GM23248 (cell line): Measurements from ENCODE around the gene EPS8L2. TPM values are rescaled to one million over a fixed set of nuclear protein-coding genes. Genes with fewer than 3 reads are reported as not detected.
"Not testable (repeated sequence)": the region's sequence is repeated elsewhere in the genome, so short reads cannot be mapped to it uniquely, and the experiment has no call there.

Source experiments
- DNase-seq: peaks from one replicate; pipeline ENCODE4 v3.0.0-alpha.2; 2015
- H2AFZ ChIP-seq: fragments of 200-600 bp; sonication (generic); 2 replicates; pipeline ENCODE4 v1.6.1; 2016; ENCODE audit warnings: antibody characterized with exemption
- H3F3A ChIP-seq: fragments of 200-600 bp; sonication (generic); 2 replicates; pipeline ENCODE4 v1.6.1; 2016; ENCODE audit warnings: mild to moderate bottlenecking, antibody characterized with exemption, mixed run types; ENCODE audit not compliant: insufficient read depth
- H3K27ac ChIP-seq: fragments of 200-600 bp; sonication (generic); 2 replicates; pipeline ENCODE4 v1.5.1; 2016; ENCODE audit warnings: mild to moderate bottlenecking
- H3K27me3 ChIP-seq: fragments of 200-600 bp; sonication (generic); replicated peaks from 2 replicates; pipeline ENCODE4 v1.6.1; 2016; ENCODE audit warnings: mild to moderate bottlenecking; ENCODE audit not compliant: insufficient read depth
- H3K36me3 ChIP-seq: fragments of 200-600 bp; sonication (generic); 2 replicates; pipeline ENCODE4 v1.6.1; 2016; ENCODE audit warnings: low read depth, mild to moderate bottlenecking
- H3K4me1 ChIP-seq: fragments of 200-600 bp; sonication (generic); 2 replicates; pipeline ENCODE4 v1.6.1; 2016; ENCODE audit warnings: mild to moderate bottlenecking; ENCODE audit not compliant: insufficient read depth
- H3K4me2 ChIP-seq: fragments of 200-600 bp; sonication (generic); one replicate; pipeline ENCODE4 v1.6.1; 2016; ENCODE audit warnings: mild to moderate bottlenecking; ENCODE audit not compliant: unreplicated experiment
- H3K4me3 ChIP-seq: fragments of 200-600 bp; sonication (generic); 2 replicates; pipeline ENCODE4 v1.5.1; 2016; ENCODE audit warnings: mild to moderate bottlenecking
- H3K79me2 ChIP-seq: fragments of 200-600 bp; sonication (generic); 2 replicates; pipeline ENCODE4 v1.6.1; 2016; ENCODE audit warnings: mild to moderate bottlenecking; ENCODE audit not compliant: insufficient read depth
- H3K9ac ChIP-seq: fragments of 200-600 bp; sonication (generic); 2 replicates; pipeline ENCODE4 v1.6.1; 2016; ENCODE audit warnings: mild to moderate bottlenecking
- H3K9me2 ChIP-seq: fragments of 200-600 bp; sonication (generic); 2 replicates; pipeline ENCODE4 v1.6.1; 2016; ENCODE audit warnings: mixed run types, mild to moderate bottlenecking, moderate library complexity; ENCODE audit not compliant: insufficient read depth
- H3K9me3 ChIP-seq: fragments of 200-600 bp; sonication (generic); one replicate; pipeline ENCODE4 v1.6.1; 2017; ENCODE audit warnings: low read depth
- H4K20me1 ChIP-seq: fragments of 200-600 bp; sonication (generic); 2 replicates; pipeline ENCODE4 v1.6.0; 2016; ENCODE audit not compliant: insufficient read depth
- EZH2 ChIP-seq: fragments of 200-600 bp; sonication (generic); IDR thresholded peaks from 2 replicates; pipeline ENCODE4 v1.6.1; 2018; ENCODE audit warnings: antibody characterized with exemption, mild to moderate bottlenecking; ENCODE audit not compliant: insufficient read depth, poor library complexity, severe bottlenecking
- EZH2phosphoT487 ChIP-seq: fragments of 200-600 bp; sonication (generic); IDR thresholded peaks from 2 replicates; pipeline ENCODE4 v1.6.1; 2018; ENCODE audit warnings: antibody characterized with exemption, moderate library complexity, mild to moderate bottlenecking, low read depth; ENCODE audit not compliant: insufficient read depth
- WGBS, 2 experiments: methylation state at CpG; one replicate each; pipeline ENCODE4 v1.1.6; 2015 to 2017; ENCODE audit warnings: low lambda C conversion rate in 2 of 2, low coverage in 1 of 2; ENCODE audit errors: missing lambda C conversion rate in 2 of 2; 5-methylcytosine and 5-hydroxymethylcytosine counted together
- in situ Hi-C: fragments of 300-500 bp; cut with MboI; formaldehyde crosslinking; loops from 2 replicates; pipeline ENCODE4 v1.15.0; 2020
- polyA plus RNA-seq: library from polyadenylated mRNA; unstranded; fragments of >200 nt; fragmentation: Nextera tagmentation; extraction: Ambion mirVana; gene quantifications from 2 replicates; pipeline ENCODE4 v1.2.1, GENCODE V29; 2016
- total RNA-seq: library from RNA; depleted of rRNA; stranded (reverse); fragments of >200 nt; shearing (Covaris generic); gene quantifications from 2 replicates; pipeline ENCODE4 v1.2.3, GENCODE V29; 2014

The EPS8L2 gene
- total and polyA plus RNA-seq, 2 experiments from 2014 or later = 48.2 to 58.3 TPM

DNA sequence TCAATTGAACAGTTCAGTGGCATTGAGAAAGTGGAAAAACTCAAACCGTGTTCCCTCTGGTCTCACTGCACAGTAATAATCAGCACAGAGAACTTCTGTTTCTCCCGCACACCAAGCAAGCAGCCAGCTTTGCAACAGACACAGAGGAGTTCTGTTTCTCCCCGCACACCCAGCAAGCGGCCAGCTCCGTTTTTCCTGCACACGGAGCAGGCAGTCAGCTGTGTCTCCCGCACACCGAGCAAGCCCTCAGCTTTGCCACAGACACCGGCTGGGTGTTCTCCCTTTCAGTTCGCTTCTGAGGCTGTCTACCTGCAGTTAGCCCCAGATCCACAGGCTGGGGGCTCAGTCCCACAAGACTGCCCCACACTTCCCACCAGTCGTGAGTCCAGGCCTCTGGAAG, 31.3 kb downstream of the EPS8L2 start:
- DNase-seq = no peak
- Histone ChIP-seq H3K27me3 (0 out of 2 replicates have a peak, but pooled peaks cover 4% of the 10 kb centered on the region), H3K9me3 (no peaks in the 10 kb centered on the region), H3F3A (no peaks in the 10 kb centered on the region), H3K4me3 (no peak overlapping the region), H3K4me1 (no peaks in the 10 kb centered on the region), H4K20me1 (no peaks in the 10 kb centered on the region), H3K79me2 (no peaks in the 10 kb centered on the region), H3K9ac (no peak overlapping the region), H3K9me2 (no peaks in the 10 kb centered on the region), H2AFZ (no peak overlapping the region), H3K27ac (no peak overlapping the region), H3K36me3 (no peaks in the 10 kb centered on the region), H3K4me2 (no peak overlapping the region)
- in situ Hi-C loops = no loop called here
- WGBS, 2 experiments = 52 to 57% methylated on average over 11 of the region's 11 CpGs
- TF ChIP-seq EZH2 = no peak
- TF ChIP-seq EZH2phosphoT487 = no peak

DNA sequence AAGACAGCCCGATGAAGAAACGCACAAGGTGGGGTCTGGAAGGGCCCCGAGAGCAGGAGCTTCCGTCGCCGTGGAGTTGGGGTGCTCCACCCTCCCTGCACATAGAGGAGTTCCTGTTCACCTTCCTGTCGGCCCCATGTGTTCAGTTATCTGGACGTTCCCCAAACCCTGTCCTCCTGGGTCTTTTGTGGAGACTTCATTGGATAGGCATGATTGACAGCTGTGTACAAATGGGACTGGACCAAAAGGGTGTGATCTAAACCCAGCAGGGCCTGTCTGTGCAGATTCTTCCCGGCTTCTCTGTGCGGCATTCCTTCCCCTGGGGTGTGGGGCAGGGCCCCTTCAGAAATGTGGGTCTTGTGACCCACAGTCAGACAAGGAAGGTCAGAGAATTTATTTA, 31.9 kb downstream of the EPS8L2 start:
- H3F3A ChIP-seq, DNase-seq, H3K4me2 ChIP-seq, H3K9me3 ChIP-seq, H3K27ac ChIP-seq, H4K20me1 ChIP-seq, H3K4me3 ChIP-seq, in situ Hi-C loops, H3K79me2 ChIP-seq, H3K9ac ChIP-seq, H3K4me1 ChIP-seq, H2AFZ ChIP-seq, H3K27me3 ChIP-seq, H3K36me3 ChIP-seq, H3K9me2 ChIP-seq: not testable (repeated sequence)
- WGBS, 2 experiments = 62 to 70% methylated on average over 10 of the region's 10 CpGs

DNA sequence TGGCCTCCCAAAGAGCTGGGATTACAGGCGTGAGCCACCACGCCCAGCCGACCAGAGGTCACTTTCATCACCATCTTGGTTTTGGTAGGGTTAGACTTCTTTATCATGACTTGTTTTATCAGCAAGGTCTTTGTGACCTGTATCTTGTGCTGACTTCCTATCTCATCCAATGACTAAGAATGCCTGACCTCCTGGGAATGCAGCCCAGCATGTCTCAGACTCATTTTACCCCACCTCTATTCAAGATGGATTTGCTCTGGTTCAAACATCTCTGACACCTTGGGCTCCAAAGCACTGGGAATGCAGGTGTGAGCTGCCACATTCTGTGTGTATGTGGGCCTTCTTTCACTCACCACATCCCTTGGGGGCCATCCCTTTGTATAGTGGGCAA, 36.1 kb downstream of the EPS8L2 start:
- 68 to 79% methylated on average over 3 of the region's 3 CpGs for WGBS, 2 experiments
- no peaks in the 10 kb centered on the region for H3F3A ChIP-seq

DNA sequence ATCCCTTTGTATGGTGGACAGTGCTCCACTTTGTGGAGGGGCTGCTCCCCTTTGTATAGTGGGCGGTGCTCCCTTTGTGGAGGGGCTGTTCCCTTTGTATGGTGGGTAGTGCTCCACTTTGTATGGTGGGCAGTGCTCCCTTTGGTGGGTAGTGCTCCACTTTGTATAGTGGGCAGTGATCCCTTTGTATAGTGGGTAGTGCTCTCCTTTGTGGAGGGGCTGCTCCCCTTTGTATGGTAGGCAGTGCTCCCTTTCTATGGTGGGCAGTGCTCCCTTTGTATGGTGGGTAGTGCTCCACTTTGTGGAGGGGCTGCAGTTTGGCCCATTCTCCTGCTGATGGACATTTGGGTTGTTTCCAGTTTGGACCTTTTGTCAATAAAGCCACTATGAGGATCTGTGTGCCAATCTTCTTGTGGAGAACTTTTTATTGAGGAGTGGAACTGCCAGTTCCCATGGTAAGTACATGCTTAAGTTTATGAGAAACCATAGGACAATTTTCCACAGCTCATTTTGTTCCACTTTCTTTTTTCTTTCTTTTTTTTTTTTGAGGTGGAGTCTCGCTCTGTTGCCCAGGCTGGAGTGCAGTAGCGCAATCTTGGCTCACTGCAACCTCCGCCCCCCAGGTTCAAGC, 36.7 kb downstream of the EPS8L2 start:
- no peak overlapping the region for H3K9ac ChIP-seq

More for the DNA sequence above, 36.1 kb downstream of the EPS8L2 start:
- Histone ChIP-seq H4K20me1 (no peaks in the 10 kb centered on the region), H3K4me1 (no peaks in the 10 kb centered on the region), H3K36me3 (no peaks in the 10 kb centered on the region), H3K4me2 (no peak overlapping the region), H3K27ac (no peak overlapping the region), H3K9me2 (no peaks in the 10 kb centered on the region), H2AFZ (no peak overlapping the region), H3K79me2 (no peaks in the 10 kb centered on the region), H3K9me3 (no peaks in the 10 kb centered on the region), H3K27me3 (0 out of 2 replicates have a peak, but pooled peaks cover 4% of the 10 kb centered on the region), H3K4me3 (no peak overlapping the region), H3K9ac (no peak overlapping the region)
- DNase-seq = no peak
- in situ Hi-C loops = no loop called here
- TF ChIP-seq EZH2 (no peak), EZH2phosphoT487 (no peak)

More for the DNA sequence above, 36.7 kb downstream of the EPS8L2 start:
- H3K79me2 ChIP-seq = peaks cover 4% of the 10 kb centered on the region
- in situ Hi-C loops = no loop called here
- no peaks in the 10 kb centered on the region for H3F3A ChIP-seq
- no peaks in the 10 kb centered on the region for H3K9me3 ChIP-seq
- no peak overlapping the region for H3K27ac ChIP-seq
- DNase-seq = no peak
- H3K4me1 ChIP-seq = no peaks in the 10 kb centered on the region
- TF ChIP-seq EZH2 = no peak
- no peak for TF ChIP-seq EZH2phosphoT487
- no peak overlapping the region for H3K4me2 ChIP-seq
- H2AFZ ChIP-seq = no peak overlapping the region
- H3K36me3 ChIP-seq = no peaks in the 10 kb centered on the region
- H3K4me3 ChIP-seq = no peak overlapping the region
- 86 to 92% methylated on average over 4 of the region's 4 CpGs for whole genome bisulfite sequencing, 2 experiments
- H4K20me1 ChIP-seq = no peaks in the 10 kb centered on the region
- H3K27me3 ChIP-seq = 0 out of 2 replicates have a peak, but pooled peaks cover 4% of the 10 kb centered on the region
- H3K9me2 ChIP-seq = no peaks in the 10 kb centered on the region
